Hematopoietic multipotent progenitor cell treated with erythropoietin and hydrocortisone succinate and interleukin-3 and kit ligand, for 8 days (in vitro differentiated cells): ENCODE data around the gene CACNA1F.
A peak's percentile ranks its signal among the peaks of the same experiment; 100 is the strongest.

ENCODE experiments used
- DNase-seq: peaks from one replicate; pipeline ENCODE4 v3.0.0-alpha.2; 2015

The CACNA1F gene

DNA sequence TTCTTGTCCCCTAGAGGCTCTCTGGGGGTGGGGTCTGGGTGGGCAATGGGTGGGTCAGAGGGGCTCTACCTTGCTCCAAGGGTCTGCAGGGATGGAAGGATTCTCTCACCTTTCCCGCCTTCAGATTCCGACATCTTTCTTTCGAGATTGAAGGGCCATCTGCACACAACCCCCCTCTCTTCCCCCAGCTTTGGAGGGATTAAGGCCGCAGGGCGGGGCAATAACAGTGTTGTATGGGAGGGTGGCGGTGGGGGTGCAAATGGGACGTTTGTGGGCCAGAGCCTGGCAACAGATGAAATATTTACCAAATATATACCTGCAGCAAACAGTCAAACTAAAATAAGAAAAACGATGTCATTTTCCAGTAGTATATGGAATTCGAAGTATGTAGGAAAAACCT is at the start of gene CACNA1F:
Gene CACNA1F (minus strand): TSS at position 165 of the 400 bp plus-strand sequence. CDS start 31 bp downstream, at position 134.
- no peak for DNase-seq

DNA sequence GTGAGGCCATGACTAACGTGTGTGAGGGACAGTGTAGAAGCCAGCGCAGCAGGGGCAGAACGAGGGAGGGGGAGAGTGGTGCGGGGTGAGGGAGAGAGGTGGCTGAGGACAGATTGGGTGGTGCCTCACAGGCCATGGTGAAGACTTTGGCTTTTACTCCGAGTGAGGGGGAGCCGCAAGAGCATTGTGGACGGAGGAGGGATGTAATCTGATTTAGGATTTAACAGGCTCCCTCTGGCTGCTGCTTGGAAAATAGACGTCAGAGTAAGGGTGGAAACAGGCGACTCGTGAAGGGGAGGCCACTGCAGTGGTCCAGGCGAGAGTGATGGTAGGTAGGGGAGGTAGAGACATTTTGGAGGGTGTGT is 49.5 kb upstream of the CACNA1F start:
- no peak for DNase-seq

DNA sequence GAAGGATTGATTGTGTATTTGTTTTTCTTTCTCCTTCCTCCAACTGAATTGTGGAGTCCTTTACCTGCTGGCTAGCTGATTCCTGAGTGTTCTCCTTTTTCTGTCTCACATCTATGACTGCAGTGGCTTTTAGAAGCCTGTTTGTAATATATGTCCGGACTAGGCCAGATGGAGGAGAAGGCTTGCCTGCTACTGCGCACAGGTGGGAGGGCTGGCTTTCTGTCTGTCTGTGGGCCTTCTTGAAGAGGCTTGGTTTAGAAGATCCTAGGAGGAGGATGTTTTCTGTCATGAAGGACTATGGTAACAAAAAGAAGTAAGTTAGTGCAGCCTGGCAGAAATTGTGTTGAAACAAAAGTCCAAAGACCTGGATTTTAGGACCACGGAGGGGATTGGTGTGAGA is 44.9 kb upstream of the CACNA1F start:
- DNase-seq = no peak

DNA sequence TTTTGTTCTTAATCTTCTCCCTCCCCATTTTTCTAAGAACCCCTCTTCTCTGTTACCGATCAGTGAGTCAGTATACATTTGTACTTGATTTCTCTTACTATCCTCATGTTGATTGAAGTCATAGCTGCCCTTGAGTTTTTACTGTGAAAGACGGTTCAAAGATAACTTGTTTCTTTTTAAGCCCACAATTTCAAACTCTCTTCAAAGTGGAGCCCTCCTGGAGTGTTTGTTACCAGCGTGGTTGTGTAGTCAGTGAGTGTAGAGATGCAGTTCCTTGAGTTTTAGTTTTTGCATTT is 44.3 kb upstream of the CACNA1F start:
- no peak for DNase-seq

DNA sequence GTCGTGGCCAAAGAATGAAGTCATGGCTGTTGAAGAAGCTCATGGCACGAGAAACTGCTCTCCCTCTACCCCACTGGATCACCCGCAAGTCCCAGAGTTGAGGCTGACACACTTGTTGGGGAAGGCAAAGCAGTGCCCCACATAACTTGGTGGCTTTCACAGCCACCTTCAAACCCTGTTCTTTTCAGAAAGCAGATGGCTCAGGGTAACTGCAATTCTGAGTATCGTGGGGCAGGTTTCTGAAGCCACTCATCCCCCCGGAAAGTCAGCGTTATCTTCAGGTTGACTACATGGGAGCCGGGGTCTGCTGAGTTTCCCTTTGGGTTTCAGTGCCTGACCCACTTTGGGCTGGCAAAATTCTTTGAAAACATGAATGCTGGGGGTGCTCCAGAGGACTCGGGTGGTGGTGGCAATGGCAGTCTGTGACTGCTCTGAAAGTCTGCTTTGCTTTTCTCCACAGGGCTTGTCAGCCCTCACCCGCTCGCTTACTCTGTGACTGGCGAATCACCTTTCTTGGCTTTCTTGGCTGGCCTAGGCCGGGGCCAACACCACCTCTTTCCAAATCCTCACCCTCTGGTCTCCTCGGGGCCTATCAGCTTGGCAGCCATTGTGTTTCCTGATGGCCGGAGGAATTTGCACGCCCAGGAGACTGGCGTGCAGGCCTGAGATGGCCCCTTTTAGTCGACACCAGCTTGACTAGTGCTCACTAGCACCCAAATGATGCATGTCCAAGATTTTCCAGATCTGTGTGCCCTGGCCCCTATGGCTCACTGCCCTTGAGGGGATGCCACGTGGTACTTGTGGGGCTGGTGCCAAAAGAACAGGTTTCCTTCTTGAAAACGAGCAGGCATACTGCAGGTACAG is 43.8 kb upstream of the CACNA1F start:
- no peak for DNase-seq

DNA sequence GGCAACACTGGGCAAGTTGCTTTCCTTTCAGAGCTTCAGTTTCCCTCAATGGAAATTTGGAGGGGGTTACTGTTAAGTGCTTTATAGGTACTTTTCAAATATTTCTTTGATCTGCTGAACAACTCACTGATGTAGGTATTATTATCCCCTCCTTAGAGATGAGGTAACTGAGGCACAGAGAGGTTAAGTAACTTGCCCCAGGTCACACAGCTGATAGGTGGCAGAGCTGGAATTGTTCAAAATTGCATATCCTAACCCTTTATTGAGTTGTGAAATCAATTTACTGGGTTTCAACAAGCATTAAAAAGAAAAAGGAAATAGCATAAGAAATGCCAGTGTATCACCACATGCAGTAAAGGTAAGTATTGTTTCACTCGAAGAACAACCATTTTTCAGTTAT is 43.1 kb upstream of the CACNA1F start:
- DNase-seq = no peak

DNA sequence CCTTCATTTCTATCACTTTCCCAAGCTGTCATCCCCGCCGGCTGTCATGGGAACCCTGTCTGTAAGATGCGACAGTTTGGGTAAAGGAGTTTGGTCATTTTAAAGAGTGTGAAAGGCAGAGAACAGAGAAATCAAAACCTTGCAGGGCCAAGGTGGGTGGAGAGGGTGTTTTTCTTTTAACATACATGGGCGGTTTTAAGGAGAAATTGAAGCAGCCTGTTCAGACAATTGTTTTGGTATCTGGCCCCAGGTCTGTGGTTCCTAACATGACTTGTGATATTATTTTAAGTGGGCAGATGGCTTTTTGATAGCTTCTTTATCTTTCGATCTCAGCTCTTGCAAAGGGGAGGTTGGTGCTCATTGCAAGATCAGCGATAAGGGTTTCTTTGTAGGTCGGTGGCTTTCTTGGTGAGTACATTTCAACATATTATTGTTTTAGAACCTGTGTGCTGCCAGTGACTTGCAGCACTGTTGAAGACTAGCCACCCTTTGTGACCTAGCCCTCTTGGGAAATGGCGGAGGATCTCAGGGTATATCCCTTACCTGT is 40.1 kb upstream of the CACNA1F start:
- peak; percentile 39 for DNase-seq

DNA sequence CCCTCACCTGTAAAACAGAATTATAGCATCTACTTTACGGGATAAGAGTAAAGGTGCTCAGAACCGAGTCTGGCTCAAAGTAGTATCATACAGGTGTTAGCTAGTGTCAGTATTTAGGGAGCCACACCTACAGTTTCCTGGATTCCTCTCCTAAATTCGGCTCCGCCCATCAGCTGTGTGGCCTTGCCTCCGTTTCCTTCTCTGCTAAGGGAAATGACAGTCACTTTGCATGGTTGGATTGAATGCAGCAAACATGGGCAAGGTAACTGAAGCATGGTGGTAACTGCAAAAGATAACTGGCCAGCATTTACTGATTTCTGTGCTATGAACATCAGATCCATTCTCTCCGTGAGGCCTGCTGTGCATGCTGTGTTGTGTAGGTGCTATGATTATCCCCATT is 39.3 kb upstream of the CACNA1F start:
- DNase-seq = no peak

DNA sequence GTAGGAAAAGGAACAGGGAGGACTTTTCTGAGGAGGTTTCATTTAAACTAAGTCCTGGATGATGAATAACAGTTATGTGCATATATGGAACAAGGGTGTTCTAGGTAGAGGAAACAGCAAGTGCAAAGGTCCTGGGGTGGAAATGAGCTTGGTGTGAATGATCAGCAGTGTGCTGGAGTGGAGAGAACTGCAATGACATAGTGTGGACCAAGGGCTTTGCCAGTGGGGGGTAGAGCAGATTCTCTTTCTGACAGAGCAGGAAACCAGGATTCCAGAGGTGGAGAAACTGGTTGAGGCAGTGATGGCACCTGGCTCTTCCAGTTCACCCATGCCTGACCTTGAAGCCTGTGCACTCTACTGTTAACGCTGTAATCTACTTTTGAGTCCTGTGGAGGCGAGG is 38.2 kb upstream of the CACNA1F start:
- DNase-seq = no peak

DNA sequence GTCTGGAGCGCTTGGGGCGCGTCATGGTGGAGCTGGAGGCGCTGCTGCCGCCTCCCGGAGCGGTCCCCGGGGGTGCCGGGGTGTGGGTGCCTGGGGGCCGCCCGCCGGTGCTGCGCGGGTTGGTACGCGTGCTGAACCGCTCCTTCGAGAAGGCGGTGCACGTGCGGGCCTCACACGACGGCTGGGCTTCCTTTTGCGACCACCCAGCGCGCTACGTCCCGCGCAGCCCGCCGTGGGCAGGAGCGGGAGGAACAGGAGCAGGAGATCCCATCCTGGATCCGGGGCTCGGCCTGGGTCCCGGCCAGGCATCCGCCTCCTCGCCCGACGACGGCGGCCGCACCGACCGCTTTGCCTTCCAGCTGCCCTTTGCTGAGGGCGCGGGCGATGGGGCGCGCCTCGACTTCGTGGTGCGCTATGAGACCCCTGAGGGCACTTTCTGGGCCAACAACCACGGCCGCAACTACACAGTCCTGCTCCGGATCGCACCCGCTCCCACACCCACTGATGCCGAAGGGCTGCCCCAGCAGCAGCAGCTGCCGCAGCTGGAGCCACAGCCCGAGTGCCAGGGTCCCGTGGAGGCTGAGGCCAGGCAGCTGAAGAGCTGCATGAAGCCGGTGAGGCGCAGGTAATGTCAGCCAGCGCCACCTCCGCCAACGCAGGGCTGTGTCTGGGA is 37.2 kb upstream of the CACNA1F start:
- DNase-seq = no peak

DNA sequence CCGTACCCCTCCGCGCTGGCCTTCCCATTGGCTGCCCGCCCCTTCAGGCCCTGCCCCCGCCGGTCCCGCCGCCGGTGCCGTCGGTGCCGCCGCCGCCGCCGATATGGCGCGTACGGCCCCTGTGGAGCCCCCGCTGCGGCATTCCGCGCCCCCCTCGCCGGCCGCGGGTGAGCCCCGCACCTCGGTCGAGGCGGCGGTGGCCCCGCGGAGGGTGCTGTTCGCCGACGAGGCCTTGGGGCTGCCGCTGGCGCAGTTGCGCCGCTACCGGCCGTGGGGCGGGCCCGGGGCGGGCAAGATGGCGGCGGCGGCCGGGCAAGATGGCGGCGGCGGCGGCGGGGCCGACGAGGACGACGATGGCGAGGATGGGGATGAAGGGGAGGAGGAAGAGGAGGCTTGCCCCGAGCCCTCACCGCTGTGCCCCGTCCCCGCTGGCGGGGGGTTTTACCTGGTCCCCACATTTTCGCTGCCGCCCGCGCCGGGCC is 36.7 kb upstream of the CACNA1F start, which contains the start of gene PPP1R3F:
Gene PPP1R3F (plus strand): TSS at position 27 of the 482 bp plus-strand sequence. CDS start 77 bp downstream, at position 104.
- DNase-seq = no peak

DNA sequence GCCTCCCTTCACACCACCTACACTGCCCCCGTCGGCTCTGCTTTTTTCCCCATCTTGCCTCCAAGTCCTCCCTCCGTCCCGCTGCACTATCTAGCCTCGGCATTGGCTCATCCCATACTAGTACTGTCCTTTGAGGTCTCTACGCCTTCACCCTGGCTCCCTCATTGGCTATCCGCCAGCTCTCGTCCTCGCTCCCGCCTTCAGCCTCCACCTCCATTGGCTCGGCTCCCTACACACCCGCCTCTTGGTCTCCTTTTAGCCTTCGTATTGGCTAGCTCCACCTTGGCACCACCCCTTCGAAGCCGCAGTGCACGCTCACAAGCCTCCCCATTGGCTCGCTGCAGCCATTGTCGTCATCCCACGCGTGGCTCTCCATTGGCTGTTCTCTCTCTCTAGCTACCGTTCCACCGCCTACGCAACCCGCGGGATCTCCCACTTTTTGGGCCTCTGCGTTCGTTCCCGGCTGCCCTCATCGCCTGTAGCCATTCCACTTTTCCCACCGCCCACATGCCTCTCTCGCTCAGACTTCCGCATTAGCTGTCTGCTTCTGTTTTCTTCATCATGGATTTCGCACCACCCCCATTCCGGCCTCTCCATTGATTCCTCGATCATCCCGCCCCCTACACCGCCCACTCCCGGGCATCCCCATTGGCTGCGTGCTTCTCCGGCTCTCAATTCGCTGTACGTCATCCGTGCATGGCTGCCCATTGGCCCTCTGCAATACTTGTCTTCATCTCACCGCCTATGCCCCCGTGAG is 36.0 kb upstream of the CACNA1F start:
- DNase-seq = peak; percentile 98

DNA sequence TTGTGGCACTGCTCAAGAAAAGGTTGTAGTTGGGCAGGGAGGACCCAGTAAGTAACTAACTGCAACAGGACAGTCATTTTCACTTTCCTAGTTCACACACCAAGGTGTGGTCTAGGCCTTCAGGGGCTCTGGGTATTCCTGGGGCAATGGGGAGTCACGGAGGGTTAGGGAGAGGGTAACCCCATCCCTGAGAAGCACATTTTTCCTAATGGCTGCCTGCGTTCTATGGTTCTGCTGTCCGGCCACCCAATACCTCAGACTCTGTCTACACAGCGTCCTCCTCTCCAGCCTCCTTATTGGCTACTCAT is 35.5 kb upstream of the CACNA1F start:
- DNase-seq = no peak

DNA sequence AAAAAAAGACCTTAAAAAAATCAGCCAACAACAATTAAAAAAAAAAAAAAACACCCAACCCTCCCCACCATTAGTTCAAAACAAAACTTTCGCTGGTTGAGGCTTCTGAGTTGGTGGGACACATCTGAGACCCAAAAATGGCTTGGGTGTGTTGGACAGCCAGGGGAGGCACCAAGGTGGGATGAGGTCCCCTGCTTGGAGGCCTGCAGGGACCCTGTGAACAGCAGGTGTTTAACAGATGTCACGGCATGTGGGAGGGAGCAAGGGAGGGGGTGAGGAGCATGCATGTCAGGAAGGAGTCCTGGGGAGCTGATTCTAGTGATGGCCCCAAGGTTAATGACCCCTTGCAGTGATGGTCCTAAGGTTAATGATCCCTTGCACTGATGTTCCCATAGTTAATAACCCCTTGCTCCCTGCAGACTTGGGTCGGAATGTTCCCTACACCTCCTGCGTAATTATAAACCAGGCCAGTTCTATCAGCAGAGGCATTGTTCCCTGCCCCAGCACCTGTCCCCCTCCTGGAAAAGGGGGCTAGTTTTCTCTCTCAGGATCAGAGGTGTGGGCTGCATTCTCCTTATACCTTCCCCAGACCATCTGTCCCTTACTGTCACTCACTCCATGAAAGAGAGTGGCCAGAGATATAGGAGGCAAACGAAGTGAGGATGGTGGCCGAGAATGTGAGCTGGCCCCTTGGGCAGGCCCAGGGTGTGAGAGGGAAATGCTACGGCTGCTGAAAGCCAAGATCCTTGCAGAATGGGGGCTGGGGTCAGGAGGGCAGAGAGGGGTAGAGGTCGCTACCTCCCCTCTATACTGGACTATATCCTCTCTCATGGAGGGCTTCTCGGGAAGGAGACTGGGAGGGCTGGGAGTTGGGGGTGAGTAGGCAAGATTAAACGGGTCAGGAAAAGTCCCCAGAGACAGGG is 33.6 kb upstream of the CACNA1F start:
- no peak for DNase-seq

DNA sequence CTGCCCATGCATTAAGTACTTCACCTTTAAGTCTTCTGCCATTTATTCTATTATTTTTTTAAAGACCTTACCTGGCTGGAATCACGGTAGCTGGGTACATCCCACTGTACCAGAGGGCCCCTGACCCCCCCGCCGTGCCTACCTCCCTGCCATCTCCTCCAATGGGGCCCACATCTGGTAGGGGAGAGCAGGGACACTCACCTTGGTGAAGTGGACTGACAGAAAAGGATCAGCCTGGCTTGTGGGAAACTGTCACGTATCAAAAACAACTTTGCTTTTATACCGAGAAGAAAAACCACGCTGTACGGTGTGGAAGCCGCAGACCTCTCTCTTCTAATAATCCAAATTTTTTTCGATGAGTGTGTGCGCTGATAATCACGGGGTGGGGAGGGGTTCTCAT is 31.3 kb upstream of the CACNA1F start, which contains the start of gene FOXP3:
Gene FOXP3 (minus strand): TSS at position 251 of the 400 bp plus-strand sequence. CDS start 6,205 bp downstream, outside the sequence.
- no peak for DNase-seq

DNA sequence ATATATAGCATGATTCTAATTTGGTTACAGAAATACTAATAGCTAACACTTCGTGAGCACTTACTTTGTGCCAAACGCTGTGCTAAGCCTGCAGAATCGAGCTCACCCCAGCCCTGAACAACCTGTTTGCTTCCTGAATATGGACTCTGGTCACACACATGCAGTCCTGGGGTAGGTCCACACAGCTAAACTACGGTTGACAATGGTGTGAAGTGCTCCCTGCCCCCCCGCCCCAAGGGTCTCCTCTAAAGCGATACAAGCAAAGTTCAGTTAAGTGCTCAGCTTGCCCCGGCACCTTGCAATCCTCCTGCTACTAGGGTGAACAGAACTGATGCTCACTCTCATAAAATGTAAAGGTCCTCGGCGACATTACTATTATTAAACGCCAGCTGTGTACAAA is 30.5 kb upstream of the CACNA1F start:
- DNase-seq = no peak

DNA sequence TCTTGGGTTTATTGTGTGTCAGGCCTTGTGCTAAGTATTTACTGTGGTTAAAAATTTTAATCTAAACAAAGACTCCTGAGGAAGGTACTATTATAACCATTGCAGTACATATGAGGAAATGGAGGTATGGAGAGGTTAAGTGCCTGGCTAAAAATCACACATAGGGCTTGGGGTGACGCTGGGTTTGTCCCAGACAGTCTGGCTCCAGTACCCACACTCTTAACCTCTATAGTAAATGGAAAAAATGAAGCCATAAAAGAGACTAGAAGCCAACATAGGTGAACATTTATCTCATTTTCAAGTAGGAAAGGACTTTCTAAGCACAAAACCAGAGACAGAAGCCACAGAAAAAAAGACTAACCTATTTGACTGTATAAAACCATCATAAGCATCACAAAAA is 29.5 kb upstream of the CACNA1F start:
- no peak for DNase-seq

DNA sequence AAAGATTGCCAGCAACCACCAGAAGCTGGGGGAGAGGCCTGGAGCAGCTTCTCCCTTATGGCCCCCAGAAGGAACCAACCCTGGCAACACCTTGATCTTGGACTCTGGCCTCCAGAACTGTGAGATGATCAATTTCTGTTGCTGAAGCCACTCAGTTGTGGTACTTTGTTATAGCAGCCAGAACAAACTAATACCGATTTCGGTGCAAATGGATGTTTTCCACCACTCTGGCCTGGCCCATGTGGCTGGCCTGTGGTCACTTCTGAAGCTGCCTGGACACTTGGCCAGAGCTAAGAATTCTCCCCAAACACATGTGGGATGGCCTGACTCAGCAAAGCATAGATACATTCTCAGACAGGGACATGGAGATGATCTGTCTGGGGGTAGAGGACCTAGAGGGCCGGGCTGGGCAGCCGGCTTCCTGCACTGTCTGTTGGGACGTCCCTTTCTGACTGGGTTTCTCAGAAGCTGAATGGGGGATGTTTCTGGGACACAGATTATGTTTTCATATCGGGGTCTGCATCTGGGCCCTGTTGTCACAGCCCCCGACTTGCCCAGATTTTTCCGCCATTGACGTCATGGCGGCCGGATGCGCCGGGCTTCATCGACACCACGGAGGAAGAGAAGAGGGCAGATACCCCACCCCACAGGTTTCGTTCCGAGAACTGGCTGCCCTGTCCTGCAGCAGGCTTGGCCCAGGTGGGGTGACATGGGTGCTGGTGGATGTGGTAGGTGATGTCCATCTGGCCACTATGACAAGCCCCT is 27.3 kb upstream of the CACNA1F start:
- DNase-seq = no peak

DNA sequence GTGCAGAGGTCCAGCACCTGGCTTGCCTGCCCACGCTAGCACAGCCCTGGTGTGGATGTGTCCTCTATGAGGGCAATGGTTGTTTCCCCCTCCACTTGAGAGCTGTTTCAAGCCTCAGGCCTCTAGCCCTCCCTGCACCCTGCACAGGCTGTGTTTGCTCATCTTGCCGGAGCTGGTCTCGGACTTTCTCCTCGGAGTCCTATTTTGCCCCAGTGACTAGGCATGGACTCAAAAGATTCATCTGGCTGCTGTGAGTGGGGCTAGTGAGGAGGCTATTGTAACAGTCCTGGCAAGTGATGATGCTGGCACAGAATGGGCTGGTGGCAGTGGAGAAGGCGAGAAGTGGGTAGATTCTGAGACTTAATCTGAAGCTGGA is 25.6 kb upstream of the CACNA1F start:
- DNase-seq = no peak

DNA sequence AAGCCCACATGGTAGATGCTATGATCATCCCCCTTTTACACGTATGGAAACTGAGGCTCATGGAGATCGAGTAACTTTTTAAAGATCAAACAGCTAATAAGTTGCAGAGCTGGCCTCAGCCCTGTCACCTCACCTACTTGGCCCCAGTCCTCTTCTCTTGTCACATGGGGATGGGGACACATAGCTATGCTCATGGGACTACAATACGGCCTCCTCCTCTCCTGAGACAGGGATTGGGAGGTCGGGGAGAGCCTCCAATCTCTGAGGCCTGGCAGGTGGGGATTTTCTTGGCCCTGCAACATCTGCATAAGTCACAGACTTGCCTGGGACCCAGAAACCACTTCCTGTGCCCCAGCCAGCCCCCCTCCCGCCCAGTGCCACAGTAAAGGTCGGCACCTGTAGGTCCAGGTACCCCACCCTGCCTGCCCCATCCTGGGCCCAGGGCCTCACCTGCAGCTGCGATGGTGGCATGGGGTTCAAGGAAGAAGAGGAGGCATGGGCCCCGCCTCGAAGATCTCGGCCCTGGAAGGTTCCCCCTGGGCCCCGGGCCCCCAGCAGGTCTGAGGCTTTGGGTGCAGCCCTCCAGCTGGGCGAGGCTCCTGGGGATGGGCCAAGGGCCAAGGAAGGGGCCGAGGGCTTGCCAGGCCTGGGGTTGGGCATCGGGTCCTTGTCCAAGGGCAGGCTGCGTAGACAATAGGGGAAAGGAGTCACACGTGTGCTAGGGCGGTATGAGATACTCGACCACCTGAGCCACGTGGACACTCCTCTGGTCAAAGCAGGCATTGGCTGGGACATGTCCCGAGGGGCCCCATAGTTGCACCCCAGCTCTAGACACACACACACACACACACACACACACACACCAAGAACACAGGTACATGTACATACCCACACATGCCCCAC is 25.0 kb upstream of the CACNA1F start:
- no peak for DNase-seq
